Stimulated activated CD4-positive, alpha-beta T cell treated with anti-CD3 and anti-CD28 coated beads, Interleukin-4, amount 100 ng/mL, for 4 hours (primary cell): ENCODE measurements around the gene JTB.

Experiments
- DNase-seq, 2 experiments: peaks; one replicate each; pipeline ENCODE4 v3.0.0-alpha.2; 2020

Gene JTB

DNA sequence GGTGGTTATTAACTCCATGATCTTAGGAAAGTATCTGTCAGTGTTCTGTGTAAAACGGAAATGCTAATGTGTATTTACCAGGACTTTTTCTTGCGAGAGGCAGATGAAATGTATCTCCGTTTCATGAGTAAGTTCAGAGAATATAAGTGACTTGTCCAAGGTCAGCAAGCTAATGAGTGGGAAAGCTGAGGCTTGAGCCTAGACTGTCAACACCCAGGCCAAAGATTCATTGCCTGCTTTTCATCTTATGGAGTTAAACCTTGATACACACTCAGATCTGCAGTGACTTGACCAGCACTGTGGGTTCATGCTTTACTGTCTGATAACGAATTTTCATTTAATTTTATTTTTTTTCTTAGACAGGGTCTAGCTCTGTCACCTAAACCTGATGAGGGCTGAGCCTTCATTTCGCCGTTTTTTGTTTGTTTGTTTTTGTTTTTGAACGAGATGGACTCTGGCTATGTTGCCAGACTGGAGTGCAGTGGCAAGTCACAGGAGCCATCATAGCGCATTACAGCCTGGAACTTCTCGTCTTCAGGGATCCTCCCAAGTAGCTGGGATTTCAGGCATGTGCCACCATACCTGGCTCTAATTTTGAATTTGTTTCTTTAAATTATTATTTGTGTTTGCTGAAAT lies 918 bp upstream of the JTB start:
- DNase-seq, result no peak

DNA sequence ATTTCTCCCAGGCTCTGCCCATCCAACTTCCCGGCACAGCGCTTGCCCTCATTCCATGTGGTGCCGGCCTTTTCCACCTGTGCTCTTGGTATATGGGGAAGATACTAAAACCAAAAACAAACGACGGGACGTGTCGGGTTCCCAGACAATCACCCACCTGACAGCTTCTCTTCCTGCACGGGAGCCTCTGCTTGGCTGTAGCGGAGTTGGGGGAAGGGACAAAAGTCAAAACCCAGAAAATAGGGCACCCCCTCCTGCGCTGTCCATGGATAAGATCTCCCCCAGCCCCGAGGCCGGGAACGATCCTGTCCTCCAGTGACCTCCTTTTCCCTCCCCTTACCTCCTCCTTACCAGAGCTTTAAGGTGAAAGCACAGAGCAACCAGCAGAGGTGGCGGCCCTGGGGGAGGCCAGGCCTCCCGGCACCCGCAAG lies 640 bp downstream of the JTB start:
- no peak for DNase-seq

DNA sequence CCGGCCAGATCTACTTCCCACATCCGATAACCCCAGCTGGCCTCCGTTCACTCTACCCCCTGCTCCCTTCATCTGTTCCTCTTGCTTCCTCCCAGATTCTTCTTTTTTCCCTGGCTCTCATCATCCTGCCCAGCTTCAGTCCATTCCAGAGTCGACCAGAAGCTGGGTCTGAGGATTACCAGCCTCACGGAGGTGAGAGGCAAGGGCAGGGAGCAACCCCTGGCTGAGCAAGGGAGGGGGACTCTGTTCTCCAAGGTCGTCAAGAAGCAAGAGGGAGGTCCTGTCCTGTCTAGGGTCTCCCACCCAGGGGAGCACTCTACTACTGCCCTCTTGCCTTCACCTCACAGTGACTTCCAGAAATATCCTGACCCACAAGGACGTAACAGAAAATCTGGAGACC lies 3.9 kb downstream of the JTB start:
- no peak for DNase-seq

DNA sequence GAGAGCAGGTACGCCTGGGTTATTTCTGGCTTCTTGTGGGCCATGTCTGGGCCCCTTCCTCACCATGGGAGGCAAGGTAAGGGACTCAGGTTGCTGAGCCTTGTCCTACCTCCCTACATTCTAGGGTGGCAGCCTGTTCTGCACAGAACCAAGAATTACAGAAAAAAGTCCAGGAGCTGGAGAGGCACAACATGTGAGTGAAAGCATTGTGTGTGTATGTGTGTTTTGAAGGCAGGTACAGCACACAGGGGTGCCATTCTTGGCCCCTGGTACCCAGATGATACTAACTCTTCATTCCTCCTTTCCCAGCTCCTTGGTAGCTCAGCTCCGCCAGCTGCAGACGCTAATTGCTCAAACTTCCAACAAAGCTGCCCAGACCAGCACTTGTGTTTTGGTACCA lies 4.4 kb downstream of the JTB start:
- DNase-seq, result no peak

DNA sequence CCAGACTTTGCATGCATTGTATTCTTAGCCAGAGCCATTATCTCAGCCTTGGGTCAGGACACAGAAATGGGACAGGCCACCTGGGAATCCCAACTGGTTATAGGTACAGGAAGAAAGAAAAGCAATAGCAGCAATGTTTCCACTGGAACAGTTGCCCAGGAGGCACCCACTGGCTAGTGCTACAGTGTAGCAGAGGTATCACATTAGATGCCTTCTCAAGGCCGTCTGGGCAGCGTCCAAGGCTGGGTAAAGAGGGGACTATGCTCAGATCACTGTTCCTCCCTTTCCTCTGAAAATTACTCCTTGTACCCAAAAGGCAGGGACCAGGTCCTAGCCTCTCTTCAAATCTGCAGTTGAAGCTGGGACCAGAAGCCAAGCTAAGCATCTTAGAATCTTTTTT lies 7.1 kb downstream of the JTB start:
- no peak for DNase-seq

DNA sequence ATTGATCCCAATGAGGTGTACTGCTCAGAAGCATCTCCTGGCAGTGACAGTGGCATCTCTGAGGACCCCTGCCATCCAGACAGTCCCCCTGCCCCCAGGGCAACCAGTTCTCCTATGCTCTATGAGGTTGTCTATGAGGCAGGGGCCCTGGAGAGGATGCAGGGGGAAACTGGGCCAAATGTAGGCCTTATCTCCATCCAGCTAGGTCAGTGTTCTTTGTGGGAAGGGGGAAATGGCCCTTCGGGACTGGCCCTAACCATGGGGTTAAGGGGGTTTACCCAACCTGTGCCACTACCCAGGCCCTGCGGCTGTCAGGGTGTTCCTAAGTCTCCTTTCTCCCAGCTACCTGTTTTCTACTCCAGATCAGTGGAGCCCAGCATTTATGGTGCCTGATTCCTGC lies 8.5 kb downstream of the JTB start:
- DNase-seq, result no peak

DNA sequence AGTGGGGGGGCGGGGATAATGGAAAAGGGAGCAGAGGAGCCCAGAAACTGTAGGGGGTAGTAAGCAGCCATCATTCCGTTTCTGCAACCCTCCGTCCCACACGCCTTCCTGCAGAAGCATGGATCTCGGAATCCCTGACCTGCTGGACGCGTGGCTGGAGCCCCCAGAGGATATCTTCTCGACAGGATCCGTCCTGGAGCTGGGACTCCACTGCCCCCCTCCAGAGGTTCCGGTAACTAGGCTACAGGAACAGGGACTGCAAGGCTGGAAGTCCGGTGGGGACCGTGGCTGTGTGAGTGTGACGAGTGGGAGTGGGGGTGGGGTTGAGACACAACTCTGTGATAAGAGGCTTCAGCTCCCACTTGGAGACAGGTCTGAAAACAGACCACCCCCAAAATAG lies 9.1 kb downstream of the JTB start:
- DNase-seq, result no peak

DNA sequence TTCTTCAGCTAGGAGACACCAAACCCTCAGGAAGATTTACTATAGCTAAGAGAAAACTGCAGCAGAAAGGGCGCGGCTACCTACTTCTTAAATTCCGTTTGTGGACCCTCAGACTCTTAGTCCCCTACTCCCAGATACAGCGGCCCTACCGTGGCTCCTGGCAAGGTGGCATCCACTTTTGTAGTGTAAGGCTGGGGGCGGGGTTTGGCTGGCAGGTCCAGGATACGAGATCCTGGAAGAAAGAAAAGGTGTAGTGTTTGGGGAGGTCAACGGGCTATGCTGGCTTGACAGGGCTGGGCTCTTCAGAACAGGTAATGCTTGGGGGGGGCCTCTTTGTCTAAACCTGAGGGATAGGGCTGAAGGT lies 9.5 kb downstream of the JTB start:
- no peak for DNase-seq

DNA sequence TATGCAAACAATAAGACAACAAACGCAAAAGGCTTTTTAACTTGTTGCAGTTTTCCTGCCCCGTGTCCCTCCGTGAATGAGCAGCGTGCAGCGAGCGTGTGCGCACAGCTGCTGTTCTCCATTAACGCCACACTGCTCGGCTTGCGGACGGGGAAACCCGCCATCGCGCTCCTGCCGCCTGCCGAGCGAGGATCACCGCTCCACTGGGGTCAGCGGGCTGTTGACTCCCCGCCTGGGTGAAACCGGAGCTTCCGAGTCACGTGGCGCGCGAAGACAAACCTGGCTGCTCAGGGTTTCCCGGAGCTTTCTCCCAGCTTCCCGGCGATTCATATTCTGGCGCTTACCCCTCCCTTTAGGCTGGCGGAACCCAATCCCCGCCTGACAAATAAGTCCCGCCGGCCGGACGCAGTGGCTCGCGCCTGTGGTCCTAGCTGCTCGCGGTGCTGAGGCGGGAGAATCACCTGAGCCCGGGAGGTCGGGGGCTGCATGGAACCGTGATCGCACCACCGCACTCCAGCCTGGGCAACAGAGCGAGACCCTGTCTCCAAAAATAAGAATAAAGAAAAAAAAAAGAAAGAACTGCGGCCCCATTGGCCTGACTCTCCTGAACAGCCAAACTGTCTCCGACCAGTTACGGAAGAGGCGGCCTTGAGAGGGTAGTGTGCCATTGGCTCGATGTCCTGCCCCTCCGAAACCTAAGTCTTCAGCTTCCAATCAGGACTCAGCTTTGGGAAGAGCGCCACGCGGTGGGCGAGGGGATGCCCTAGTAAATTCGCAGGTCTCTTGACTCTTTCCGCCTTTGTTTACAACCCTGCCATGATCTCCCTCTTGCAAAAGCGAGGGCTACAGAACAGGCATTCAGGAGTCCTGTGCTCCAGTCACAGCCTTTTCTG lies 10.1 kb downstream of the JTB start, which contains the start of gene CREB3L4:
TSS of gene CREB3L4 (plus strand) at position 796 of the 893 bp plus-strand sequence. CDS start 624 bp downstream, outside the sequence.
- peak; percentile 67 to 79 for DNase-seq

DNA sequence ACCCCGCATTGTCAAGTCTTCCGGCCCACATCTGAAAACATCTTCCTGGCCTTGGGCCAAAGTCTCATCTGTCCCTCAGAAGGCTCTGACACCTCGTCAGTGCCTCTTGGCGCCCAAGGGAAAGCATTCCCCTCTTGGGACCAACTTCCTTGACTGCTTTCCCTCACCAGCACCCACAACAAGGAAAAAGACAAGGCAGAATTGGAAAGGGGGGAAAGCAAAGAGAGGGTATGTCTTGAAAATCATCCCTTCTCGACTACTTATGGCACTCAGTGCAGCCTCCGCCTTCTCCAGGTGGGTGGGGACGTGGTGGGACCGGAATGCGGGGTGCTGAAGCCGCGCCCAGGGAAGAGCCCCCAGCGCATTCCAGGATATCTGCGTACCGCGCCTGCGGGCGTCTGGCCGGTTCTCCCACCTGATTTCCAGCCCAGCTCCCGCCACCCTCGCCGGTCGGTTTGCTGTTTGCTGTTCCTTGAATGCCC lies 13.6 kb downstream of the JTB start:
- no peak for DNase-seq

DNA sequence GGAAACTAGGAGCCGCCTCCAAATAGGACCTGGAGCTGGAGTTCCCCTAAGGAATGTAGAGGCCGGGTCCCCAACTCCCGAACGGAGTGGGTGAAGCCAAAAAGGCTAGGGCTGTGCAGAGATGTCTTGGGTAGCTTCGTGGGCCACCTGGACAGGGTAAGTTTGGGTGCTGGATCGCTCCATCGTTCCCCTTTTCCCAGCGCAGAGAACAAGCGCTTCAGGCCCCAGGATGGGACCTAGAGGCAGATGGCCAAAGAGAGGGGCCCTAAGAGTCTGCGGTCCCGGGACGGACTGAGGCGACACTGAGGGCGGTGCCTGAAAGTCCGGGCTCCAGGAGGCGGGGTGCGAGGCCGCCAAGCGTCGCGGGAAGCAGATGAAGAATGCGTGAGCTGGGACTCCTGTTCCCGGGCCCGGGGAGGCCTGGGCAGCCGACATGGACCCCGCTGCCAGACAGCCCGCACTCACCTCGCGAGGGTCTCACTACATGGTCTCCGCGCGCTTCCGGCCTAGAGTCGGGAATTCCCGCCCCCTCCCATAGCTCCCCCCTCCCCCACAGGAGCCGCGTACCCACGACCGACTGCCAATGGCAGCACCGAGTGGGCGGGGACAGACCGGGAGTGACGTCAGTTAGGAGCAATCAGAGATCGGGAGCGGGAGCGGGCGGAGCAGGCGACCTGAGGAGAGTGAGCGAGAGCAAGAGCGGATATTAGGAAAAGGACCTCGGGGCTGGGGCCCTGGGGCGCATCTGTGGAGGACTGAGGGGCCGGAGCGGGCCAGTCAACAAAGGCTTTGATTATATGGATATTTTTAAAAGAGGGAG lies 14.2 kb downstream of the JTB start, which contains the start of gene SLC39A1:
TSS of gene SLC39A1 (minus strand) at position 508 of the 820 bp plus-strand sequence. CDS start 822 bp downstream, outside the sequence.
- peak; percentile 92 to 93 for DNase-seq

DNA sequence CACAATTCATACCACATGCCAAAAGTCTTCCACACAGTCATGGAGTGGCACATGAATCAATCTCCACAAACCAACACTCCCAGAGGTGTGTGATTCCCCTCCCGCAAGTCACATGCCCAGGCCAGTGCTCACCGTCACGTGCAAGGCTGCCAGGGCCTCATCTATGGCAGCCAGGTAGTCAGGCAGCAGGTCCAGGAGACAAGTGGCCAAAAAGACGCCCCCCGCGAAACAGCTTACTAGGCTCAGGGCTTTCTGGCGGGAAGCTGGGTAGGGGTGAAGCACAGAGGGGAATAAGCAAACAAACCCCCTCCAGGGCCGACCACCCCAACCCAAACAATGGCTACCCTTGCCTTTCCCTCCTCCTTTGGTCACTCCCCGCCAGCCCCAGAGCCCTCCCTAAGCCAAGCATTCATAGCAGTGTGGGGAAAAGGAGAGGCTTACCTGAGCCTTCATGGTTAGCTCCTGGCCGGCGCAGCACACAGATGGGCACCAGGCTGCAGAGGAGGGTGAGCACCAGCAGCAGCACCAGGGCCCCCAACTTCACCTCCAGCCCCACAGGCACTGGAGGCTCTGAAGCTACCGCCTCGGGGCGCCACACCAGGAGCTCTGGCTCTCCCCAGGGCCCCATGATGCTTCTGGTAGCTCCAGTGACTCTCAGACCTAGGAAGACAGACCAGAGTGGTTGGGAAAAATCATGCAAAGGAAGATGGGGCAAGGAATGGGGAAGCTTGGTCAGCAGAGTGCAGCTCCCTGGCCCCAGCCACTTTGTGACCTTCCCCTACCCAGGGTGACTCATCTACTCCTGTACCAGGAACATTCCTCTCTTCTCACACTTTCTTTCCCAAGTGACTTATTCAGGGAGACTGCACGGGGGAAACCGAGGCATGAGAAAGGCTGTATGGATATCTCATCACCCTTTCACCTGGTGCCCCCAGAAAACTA lies 15.1 kb downstream of the JTB start:
- no peak for DNase-seq

DNA sequence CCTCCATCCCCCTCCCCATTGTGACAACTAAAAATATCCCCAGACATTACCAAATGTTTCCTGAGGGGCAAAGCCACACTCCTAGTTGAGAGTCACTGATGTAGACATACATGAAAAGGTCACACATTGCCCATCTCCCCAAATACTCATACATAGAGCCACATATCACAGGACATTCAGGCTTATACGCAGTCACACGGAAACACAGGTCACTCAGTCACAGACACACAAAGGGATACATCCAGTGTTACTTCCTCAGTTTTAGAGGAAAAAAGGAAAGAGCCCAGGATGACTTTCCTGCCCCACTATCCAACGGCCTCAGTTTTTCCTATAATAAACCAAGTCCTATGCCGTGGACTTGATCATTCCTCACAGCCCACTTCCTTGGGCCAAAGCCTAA lies 16.1 kb downstream of the JTB start:
- DNase-seq, result no peak

DNA sequence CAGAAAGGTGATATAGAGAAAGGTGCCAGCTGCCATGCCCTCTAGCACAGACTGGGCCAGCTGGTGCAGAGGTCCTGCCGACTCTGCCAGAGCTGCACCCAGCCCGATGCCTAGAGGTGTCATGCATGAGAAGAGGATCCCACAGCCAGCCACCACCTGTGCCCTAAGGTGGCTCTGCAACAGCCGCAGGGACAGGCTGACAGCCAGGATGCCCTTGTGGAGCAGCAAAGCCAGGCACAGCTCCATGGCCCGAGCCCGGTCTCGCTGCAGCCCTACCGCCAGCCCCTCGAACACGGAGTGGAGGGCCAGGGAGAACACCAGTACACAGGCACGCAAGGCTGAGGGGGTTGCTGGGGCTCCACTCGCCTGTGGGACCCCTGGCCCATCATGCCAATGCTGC lies 17.3 kb downstream of the JTB start:
- no peak for DNase-seq

DNA sequence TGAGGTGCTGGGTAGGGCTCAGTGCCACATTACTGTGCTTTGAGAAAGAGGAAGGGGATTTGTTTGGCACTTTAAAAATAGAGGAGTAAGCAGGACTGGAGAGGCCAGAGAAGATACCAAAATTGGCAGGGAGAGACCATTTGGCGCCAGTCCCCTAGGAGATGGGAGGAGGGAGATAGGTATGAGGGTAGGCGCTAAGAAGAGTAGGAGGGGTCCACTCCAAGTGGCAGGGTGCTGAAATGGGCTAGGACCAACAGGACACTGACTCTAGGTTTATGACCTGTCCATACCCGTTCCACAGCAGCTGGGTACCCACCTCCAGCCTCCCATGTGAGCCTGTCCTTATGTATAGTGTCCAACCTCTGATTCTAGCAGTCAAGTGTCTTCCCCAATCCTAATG lies 18.0 kb downstream of the JTB start:
- no peak for DNase-seq

DNA sequence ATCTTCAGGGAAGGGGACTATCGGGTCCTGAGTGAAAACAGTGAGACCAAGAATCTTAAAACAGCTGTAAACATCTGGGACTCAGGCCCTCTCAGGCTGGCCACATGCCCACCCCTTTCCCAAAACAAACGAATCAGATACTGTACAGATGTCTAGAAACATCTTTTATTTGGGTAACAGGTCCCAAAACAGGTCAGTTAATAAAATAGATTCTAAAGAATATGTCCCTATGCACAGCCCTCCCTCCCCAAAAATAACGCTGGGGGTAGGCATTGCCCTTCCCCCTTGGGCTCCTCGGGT lies 18.6 kb downstream of the JTB start:
- no peak for DNase-seq

DNA sequence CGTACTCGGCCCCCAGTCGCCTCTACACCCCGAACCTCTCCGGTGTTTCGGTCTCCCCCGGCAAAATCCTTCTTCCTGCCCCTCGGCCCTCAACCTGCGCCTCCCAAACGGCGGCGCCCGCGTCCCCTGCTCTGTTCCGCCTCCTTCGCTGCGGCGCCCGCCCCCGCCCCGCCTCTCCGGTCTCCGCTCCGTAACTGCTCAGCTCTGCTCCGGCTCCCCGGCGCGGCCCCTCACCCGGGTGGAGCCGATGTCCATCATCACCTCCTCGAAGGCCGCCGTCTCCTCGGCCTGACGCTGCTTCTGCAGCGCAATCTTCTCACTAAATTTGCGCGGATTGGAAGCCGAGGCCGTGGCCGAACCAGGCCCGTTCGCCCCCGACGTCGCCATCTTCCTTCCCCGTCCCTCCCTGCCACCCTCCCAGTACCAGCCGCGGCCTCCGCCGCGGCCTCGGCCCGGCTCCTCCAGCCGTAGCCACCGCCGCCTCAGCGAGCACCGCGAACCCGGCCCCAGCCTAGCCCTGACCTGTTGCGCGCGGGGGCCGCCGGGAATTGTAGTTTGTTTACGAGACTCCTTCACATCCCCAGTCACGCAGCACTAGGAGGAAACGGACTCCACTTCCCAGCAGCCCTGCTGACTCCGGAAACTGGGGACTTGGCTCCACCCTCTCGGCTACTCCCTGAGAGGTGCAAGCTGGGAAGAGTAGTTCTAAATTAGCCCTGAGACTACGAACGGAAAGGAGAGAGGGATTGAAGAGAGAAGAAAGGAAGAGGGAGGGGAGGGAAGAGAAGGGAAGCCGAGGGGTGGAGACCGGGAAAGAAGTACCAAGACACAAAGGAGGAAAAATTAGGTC lies 19.1 kb downstream of the JTB start, which contains the start of gene CRTC2:
TSS of gene CRTC2 (minus strand) at position 502 of the 850 bp plus-strand sequence. CDS start at position 387, 115 bp downstream.
- DNase-seq, result peak; percentile 93 to 97

DNA sequence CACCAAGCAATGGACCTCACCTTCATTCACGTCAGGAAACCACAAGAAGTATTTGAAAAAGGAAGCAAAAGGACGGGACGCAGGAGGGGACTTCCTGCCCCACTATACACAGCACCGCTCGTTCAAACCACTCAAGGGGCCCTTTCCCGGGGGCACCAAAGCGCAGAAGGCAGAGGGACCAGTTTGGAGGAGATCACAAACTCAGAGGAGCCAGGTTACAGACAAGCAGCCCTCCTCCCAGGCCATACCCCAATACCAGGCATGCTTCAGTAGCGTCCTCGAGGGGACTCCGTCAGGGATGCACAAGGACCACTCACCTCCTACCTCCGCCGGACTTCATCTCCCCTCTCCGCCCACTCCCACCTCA lies 19.7 kb downstream of the JTB start:
- peak; percentile 23 to 26 for DNase-seq

DNA sequence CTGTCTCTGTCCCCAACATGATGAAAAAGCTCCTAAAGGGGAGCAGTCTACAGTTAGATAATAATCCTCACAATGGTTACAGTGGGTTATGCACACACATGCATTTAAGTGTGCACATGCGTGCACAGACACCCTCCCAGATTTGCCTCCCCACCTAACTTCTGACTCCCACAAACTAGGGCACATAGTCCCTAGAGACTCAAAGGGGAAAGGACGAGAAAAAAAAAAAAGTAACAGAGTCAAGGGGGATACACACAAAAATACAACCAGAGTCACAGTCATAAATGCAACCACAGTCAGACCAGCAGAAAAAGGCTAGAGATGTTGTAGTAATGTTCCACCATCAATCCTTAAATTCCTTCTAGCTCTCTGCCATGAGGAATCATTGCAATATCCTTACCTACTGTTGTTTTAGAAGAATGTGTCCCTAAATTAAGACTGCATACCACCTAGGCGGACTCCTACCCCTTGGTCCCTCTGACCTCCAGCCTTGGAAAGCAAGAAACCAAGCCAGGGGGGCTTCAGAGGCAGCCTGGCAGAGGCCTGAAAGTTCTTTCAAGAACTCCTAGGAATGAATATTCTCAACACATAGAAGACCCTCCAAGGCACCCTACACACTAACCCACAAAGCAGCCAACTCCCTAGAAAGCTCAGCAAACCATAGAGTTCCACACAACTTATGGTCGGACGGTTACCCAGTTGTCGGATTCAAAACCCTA lies 20.3 kb downstream of the JTB start:
- DNase-seq, result no peak

DNA sequence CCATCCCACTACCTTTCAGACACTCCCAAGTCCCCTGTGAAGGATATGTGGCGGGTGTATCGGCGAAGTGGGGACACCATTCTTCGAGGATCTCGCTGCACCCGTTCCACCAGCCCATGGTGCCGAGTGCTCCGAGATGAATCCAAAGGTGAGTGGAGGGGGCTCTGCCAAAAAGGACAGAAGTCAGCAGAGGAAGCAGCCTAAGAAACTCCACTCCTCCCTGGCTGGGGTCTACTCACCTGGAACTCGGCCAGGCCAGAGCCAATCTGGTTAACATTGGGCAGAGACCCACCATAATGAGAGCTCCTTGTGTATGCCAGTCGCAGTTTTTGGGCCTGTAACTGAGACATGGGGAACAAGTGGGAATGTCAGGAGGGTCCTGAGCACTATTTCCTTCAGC lies 22.6 kb downstream of the JTB start:
- DNase-seq, result no peak
